Superior temporal gyrus (tissue), 1 donor: ENCODE measurements around the gene TMEM181.
"Not testable (repeated sequence)": the region's sequence is repeated elsewhere in the genome, so short reads cannot be mapped to it uniquely, and the experiment has no call there.

ENCODE experiments used
- DNase-seq: peaks from one replicate; pipeline ENCODE4 v3.0.0-alpha.2; 2016; ENCODE audit errors: extremely low spot score

The TMEM181 gene

GRCh38 chr6:158621694-158622544 is 62.0 kb downstream of the TMEM181 start:
- DNase-seq, result no peak

GRCh38 chr6:158622545-158623190 is 62.8 kb downstream of the TMEM181 start:
- DNase-seq, result no peak

GRCh38 chr6:158624684-158625682 is 65.1 kb downstream of the TMEM181 start:
- no peak for DNase-seq

- no peak for DNase-seq
Measured at GRCh38 chr6:158625881-158626305, 66.0 kb downstream of the TMEM181 start.

- DNase-seq, result no peak
Measured at GRCh38 chr6:158626360-158627167, 66.7 kb downstream of the TMEM181 start.

GRCh38 chr6:158627168-158627939 is 67.5 kb downstream of the TMEM181 start:
- DNase-seq, result no peak

- no peak for DNase-seq
Measured at GRCh38 chr6:158627940-158628211, 68.0 kb downstream of the TMEM181 start.

GRCh38 chr6:158628542-158628941 is 68.7 kb downstream of the TMEM181 start:
- DNase-seq, result no peak

GRCh38 chr6:158629367-158630221 is 69.7 kb downstream of the TMEM181 start:
- no peak for DNase-seq

GRCh38 chr6:158630938-158631616 is 71.2 kb downstream of the TMEM181 start:
- DNase-seq, result no peak

- no peak for DNase-seq
Measured at GRCh38 chr6:158631678-158632537, 72.0 kb downstream of the TMEM181 start.

- not testable (repeated sequence) for DNase-seq
Measured at GRCh38 chr6:158632538-158633119, 72.7 kb downstream of the TMEM181 start.

GRCh38 chr6:158633127-158633526 is 73.2 kb downstream of the TMEM181 start:
- no peak for DNase-seq

GRCh38 chr6:158634695-158635426 is 75.0 kb downstream of the TMEM181 start:
- no peak for DNase-seq

- DNase-seq, result no peak
Measured at GRCh38 chr6:158635427-158636073, 75.7 kb downstream of the TMEM181 start.

GRCh38 chr6:158636778-158637177 is 76.9 kb downstream of the TMEM181 start:
- no peak for DNase-seq
